ENCODE data around the gene DDX21. TPM values are rescaled to one million over a fixed set of nuclear protein-coding genes. Genes with fewer than 3 reads are reported as not detected.
"Not testable (repeated sequence)": the region's sequence is repeated elsewhere in the genome, so short reads cannot be mapped to it uniquely, and the experiment has no call there.

Gene DDX21
- total RNA-seq, 6 donors from 2014 or later: 18.4 to 86.5 (median 44.3) TPM

GRCh38 chr10:69010151-69010640 lies 54.2 kb downstream of the DDX21 start:
- H3K36me3 ChIP-seq: peaks cover 0 to 70% (median 19%) of the 10 kb centered on the region in 4 donors
- no peaks in the 10 kb centered on the region for H3K9me3 ChIP-seq
- WGBS, 2 donors: 84 to 88% methylated on average over 1 of the region's 1 CpG
- H3K4me3 ChIP-seq: no peak overlapping the region
- no peaks in the 10 kb centered on the region for H3K4me1 ChIP-seq
- no peak for DNase-seq
- no peak overlapping the region for H3K27ac ChIP-seq
- no peak for ATAC-seq (ENCODE audit: low FRiP score in 2 of 2)
- H3K27me3 ChIP-seq: no peaks in the 10 kb centered on the region
- TF ChIP-seq POLR2AphosphoS5 (IDR thresholded peaks at IDR 0.05) (no peak), EP300 (IDR thresholded peaks at IDR 0.05) (no peak), POLR2A (IDR thresholded peaks at IDR 0.05) (no peak), CTCF (IDR thresholded peaks at IDR 0.05) (no peak)

GRCh38 chr10:69012778-69013177 lies 56.8 kb downstream of the DDX21 start:
- H3K4me1 ChIP-seq; H3K9me3 ChIP-seq; H3K27me3 ChIP-seq; DNase-seq; H3K4me3 ChIP-seq; H3K27ac ChIP-seq; ATAC-seq (ENCODE audit: low FRiP score in 2 of 2): not testable (repeated sequence)
- H3K36me3 ChIP-seq: peaks cover 8 to 70% (median 31%) of the 10 kb centered on the region in 4 donors
- 81% methylated on average over 2 of the region's 2 CpGs for WGBS, 2 donors

DNA sequence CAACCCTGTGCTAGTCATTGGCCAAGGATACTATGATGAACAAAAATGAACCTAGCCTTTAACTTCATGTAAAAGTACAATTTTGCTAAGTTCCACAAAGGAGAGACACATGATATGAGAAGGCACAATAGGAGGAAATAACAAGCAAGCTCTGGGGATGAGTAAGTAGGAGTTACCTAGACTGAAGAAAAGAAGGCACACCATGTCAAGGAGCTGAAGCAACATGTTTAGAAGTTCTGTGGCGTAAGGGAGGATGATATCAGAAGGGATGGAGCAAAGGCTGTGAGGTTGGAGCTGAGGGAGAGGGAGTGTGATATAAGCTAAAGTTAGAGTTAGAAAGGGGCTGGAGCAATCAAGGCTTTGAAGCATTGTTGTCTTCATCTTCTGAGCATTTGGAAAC lies 58.2 kb downstream of the DDX21 start:
- Histone ChIP-seq H3K27me3 (no peaks in the 10 kb centered on the region), H3K4me1 (no peaks in the 10 kb centered on the region), H3K9me3 (no peaks in the 10 kb centered on the region), H3K36me3 (peaks cover 8 to 77% (median 31%) of the 10 kb centered on the region in 4 donors), H3K27ac (peak overlapping the region in 2 of 4 donors; percentile 17 to 30), H3K4me3 (no peak overlapping the region)
- 84 to 88% methylated on average over 1 of the region's 1 CpG for WGBS, 2 donors
- ATAC-seq (ENCODE audit: low FRiP score in 2 of 2) (no peak), DNase-seq (no peak)
- TF ChIP-seq EP300 (IDR thresholded peaks at IDR 0.05) (no peak), CTCF (IDR thresholded peaks at IDR 0.05) (no peak), POLR2AphosphoS5 (IDR thresholded peaks at IDR 0.05) (no peak), POLR2A (IDR thresholded peaks at IDR 0.05) (no peak)

- H3K27me3 ChIP-seq: no peaks in the 10 kb centered on the region
- H3K4me1 ChIP-seq: no peaks in the 10 kb centered on the region
- 83 to 85% methylated on average over 3 of the region's 3 CpGs for WGBS, 2 donors
- H3K4me3 ChIP-seq: no peak overlapping the region
- H3K36me3 ChIP-seq: peaks cover 8 to 50% (median 19%) of the 10 kb centered on the region in 4 donors
- no peak for DNase-seq
- no peak for ATAC-seq (ENCODE audit: low FRiP score in 2 of 2)
- no peak overlapping the region for H3K27ac ChIP-seq
- H3K9me3 ChIP-seq: no peaks in the 10 kb centered on the region
- TF ChIP-seq EP300 (IDR thresholded peaks at IDR 0.05) (no peak), CTCF (IDR thresholded peaks at IDR 0.05) (no peak), POLR2AphosphoS5 (IDR thresholded peaks at IDR 0.05) (no peak), POLR2A (IDR thresholded peaks at IDR 0.05) (no peak)
Observed at GRCh38 chr10:69018613-69019012, 62.6 kb downstream of the DDX21 start.

GRCh38 chr10:69022611-69023010 lies 66.6 kb downstream of the DDX21 start:
- 96 to 98% methylated on average over 14 to 19 of the region's 19 CpGs for WGBS, 2 donors
- H3K27me3 ChIP-seq: no peaks in the 10 kb centered on the region
- H3K9me3 ChIP-seq: no peaks in the 10 kb centered on the region
- peaks cover 0 to 12% (median 1%) of the 10 kb centered on the region in 4 donors for H3K36me3 ChIP-seq
- no peak overlapping the region for H3K27ac ChIP-seq
- no peak overlapping the region for H3K4me3 ChIP-seq
- H3K4me1 ChIP-seq: no peaks in the 10 kb centered on the region
- peak in 1 of 2 donors; percentile 69 for DNase-seq
- TF ChIP-seq POLR2AphosphoS5 (IDR thresholded peaks at IDR 0.05) (no peak), POLR2A (IDR thresholded peaks at IDR 0.05) (no peak), EP300 (IDR thresholded peaks at IDR 0.05) (no peak), CTCF (IDR thresholded peaks at IDR 0.05) (no peak)
- ATAC-seq (ENCODE audit: low FRiP score in 2 of 2): no peak
